NCI-H187 (cell line): ENCODE data around the gene FERMT2.

ENCODE experiments used
- DNase-seq, 2 experiments: peaks; one replicate each; lab custom pipeline; 2025; lab: John Stamatoyannopoulos, UW

FERMT2 gene

DNA sequence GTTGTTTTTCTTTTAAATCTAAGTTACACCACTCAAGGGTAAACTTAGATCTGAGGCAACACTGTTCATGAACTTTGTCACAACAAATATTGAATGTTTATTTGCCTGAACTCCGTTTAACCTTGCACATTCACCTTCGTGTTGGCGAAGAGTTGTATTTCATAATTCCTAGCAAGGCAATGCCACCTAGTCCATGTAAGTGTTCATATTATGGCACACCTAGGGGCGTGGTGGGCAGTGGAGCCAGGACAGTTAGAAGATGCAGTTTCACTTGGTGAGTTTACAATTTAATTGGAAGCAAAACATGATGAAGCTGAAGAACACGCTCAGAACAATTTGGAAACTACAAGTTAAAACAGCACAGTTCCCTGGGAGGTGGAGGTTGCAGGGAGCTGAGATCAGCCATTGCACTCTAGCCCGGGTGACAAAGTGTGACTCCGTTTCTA, 129.0 kb downstream of the FERMT2 start:
- DNase-seq = no peak

DNA sequence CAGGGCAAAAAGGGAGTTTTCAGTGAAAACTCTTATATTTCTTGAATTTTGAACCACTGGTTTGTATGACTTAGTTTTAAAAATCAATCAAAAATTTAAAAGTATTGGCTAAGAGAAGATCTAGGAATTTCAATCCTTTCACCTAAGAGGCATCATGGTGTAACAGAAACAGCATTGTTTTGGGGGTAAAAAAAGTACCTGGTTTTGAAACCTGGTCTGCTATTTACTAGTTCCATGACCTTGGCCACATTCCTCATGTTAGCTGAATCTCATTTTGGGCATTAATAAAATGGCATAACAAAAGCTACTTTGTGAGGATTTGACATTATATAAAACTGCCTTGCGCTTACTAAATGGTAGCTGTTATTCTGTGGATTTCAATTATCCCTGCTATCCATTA, 142.7 kb downstream of the FERMT2 start:
- no peak for DNase-seq
